ENCODE data around the gene RANBP1. TPM values are rescaled to one million over a fixed set of nuclear protein-coding genes. Genes with fewer than 3 reads are reported as not detected.

Gene RANBP1
- total and polyA plus RNA-seq, 2 of the 4 experiments (the other 2 are of a cell fraction) = 173 to 376 TPM

DNA sequence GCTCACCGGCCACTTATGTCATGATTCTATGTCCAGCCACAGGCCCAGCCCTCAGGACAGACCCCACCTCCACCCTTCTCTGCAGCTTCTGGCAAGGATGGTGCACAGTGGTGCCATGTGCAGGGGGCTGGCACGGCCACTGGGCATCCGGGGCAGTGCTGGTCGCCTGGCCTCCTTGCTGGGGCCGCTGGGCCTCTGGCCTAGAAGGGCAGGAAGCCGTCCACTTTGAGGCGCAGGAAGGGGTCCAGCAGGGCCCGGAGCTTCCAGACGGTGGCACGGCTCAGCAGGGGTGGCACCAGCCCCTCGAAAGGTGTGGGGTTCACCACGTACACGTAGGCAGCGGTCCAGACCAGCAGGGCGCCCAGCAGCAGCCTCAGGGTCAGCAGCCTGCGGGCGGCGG is 32.5 kb downstream of the RANBP1 start:
- Histone ChIP-seq H3K4me2 (ENCODE audit: low read depth, low read length) (no peak overlapping the region), H2BK5ac (ENCODE audit: low read depth, low read length, poor library complexity, severe bottlenecking) (no peak overlapping the region), H3K27ac (ENCODE audit: insufficient read depth, low read length) (no peak overlapping the region), H3K14ac (replicated peaks; ENCODE audit: low read depth, low read length) (no peak overlapping the region), H3K23ac (ENCODE audit: low read depth, low read length) (no peak overlapping the region), H3K4ac (ENCODE audit: low read depth, low read length) (no peak overlapping the region), H3K4me1 (ENCODE audit: control insufficient read depth, insufficient read depth, low read length) (peaks cover 2% of the 10 kb centered on the region; the same call in 1 of the 2 replicates), H2AK5ac (ENCODE audit: low read depth, low read length) (no peak overlapping the region), H4K20me1 (ENCODE audit: insufficient read depth, low read length) (peaks cover 4% of the 10 kb centered on the region; the same call in 1 of the 2 replicates), H3K4me3 (ENCODE audit: insufficient read depth, low read depth, low read length) (no peak overlapping the region), H4K91ac (ENCODE audit: insufficient read depth, low read depth, low read length) (no peak overlapping the region), H2BK20ac (ENCODE audit: low read depth, low read length) (no peak overlapping the region), H4K5ac (ENCODE audit: low read depth, low read length) (no peak overlapping the region), H4K8ac (ENCODE audit: low read depth in 2 of 2, low read length in 2 of 2) (no peak overlapping the region), H3K56ac (ENCODE audit: extremely low read depth, insufficient read depth, low read length) (no peak overlapping the region), H3K18ac (ENCODE audit: low read depth, low read length) (no peak overlapping the region), H3K9ac (ENCODE audit: low read depth, low read length) (no peak overlapping the region), H3K27me3 (ENCODE audit: control insufficient read depth, insufficient read depth, low read length) (no peaks in the 10 kb centered on the region), H3K9me3 (ENCODE audit: control insufficient read depth, insufficient read depth, low read length) (no peaks in the 10 kb centered on the region), H2AK9ac (replicated peaks; ENCODE audit: low read depth, low read length, poor library complexity) (no peak overlapping the region), H3K79me1 (ENCODE audit: low read depth in 1 of 2, low read length in 2 of 2) (peaks cover 0 to 7% of the 10 kb centered on the region in 2 experiments; a peak in 1 of 4 replicates), H2AFZ (replicated peaks; ENCODE audit: low read length, poor library complexity) (no peak overlapping the region), H2BK120ac (ENCODE audit: low read depth, low read length) (no peak overlapping the region), H3K36me3 (ENCODE audit: control insufficient read depth, insufficient read depth, low read length) (peaks cover 11% of the 10 kb centered on the region; the same call in 1 of the 2 replicates), H2BK15ac (ENCODE audit: low read depth, low read length) (no peak overlapping the region), H3K9me1 (ENCODE audit: insufficient read depth, low read length) (no peaks in the 10 kb centered on the region)
- BruUV-seq (replicated peaks) = no TSS peak
- DNase-seq (no peak), ATAC-seq (ENCODE audit: low read depth) (no peak)
- intact Hi-C loops (cut with micrococcal nuclease) = no loop called here
- WGBS, 2 experiments (ENCODE audit: extremely low coverage in 2 of 2, insufficient read length in 1 of 2) = 95% methylated on average over 9 of the region's 18 CpGs; no CpG with 5 or more reads in 1 of the 2 experiments
- TF ChIP-seq POLR2A (IDR thresholded peaks at IDR 0.05; ENCODE audit: low read depth, low read length) = no peak
- TF ChIP-seq FOS (IDR thresholded peaks at IDR 0.05; ENCODE audit: low read depth, low read length) = no peak
- ChIA-PET POLR2A (ENCODE audit: unreplicated experiment) (no interaction called here), CTCF (no interaction called here)
- dilution Hi-C loops (cut with HindIII; ENCODE audit: low sequenced_read_pairs, unreplicated experiment) = no loop called here
- in situ Hi-C loops (cut with MboI; ENCODE audit: low sequenced_read_pairs) = no loop called here

All from IMR-90 (cell line).